GM21360 (cell line): ENCODE data around the gene SHC1.
"Not testable (repeated sequence)": the region's sequence is repeated elsewhere in the genome, so short reads cannot be mapped to it uniquely, and the experiment has no call there.

Source experiments
- ATAC-seq: cut with Tn5 transposase; IDR thresholded peaks from one replicate; pipeline ENCODE4 v1.9.1; 2021; ENCODE audit warnings: mild to moderate bottlenecking, moderate library complexity; ENCODE audit not compliant: unreplicated experiment

SHC1 gene

DNA sequence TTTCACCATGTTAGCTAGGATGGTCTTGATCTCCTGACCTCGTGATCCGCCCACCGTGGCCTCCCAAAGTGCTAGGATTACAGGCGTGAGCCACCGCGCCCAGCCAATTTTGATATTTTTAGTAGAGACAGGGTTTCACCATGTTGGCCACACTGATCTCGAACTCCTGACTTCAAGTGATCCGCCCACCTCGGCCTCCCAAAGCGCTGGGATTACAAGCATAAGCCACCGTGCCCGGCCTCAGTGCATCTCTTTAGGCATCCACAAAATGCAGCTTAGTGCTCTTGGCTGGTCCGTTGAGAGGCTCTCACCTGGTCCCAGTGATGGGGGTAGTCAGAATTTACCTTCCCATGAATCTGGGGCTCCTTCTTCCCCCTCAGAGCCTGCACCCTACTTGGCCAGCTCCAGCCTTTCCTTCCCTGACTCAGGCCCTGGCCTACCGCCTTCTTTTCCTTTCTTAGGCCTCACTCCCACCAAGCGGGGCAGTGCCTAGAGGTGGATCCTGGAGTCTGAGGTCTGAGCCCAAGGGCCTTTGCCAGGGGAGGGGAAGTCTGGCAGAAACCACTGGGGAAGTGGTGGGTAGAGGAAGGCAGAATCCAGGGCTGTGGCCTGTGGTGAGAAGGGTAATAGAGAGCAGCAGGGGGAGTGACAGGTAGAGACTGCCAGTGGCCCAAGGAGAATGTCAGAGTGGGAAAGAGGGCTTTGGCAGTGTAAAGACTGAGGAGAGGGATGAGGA, 26.6 kb upstream of the SHC1 start:
- ATAC-seq: no peak

DNA sequence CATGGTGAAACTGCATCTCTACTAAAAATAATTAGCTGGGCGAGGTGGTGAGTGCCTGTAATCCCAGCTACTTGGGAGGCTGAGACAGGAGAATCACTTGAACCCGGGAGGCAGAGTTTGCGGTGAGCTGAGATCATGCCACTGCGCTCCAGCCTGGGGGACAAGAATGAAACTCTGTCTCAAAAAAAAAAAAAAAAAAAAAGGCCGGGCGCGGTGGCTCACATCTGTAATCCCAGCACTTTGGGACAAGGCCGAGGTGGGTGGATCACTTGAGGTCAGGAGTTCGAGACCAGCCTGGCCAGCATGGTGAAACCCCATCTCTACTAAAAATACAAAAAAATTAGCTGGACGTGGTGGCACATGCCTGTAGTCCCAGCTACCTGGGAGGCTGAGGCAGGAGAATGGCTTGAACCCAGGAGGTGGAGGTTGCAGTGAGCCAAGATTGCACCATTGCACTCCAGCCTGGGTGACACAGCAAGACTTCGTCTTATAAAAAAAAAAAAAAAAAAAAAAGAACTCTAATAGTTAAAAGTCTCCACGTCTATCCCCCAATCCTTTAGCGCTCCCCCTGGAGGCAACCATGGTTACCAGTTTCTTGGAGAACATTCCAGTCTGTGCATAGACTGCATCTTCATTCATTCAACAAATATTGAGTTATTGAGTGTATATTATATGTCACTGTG, 24.9 kb upstream of the SHC1 start:
- not testable (repeated sequence) for ATAC-seq

DNA sequence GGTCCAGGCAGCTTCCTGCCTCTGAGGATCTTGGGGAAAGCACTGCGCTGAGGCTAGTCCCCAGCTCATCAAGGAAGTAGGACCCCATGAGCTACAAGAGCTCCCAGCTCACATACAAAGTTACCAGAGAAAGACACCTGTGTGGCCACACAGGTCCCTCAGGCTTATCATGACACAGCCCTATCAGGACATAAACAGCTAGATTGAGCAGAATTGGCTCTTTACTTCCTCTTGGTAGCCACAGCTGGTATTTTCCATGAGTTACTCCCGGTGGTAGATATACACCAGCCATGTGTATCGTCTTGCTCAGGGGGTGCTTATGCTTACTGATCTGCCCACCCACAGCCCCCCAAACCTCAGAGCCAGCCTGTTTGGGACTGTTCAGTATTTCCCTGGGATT, 24.0 kb upstream of the SHC1 start:
- no peak for ATAC-seq

DNA sequence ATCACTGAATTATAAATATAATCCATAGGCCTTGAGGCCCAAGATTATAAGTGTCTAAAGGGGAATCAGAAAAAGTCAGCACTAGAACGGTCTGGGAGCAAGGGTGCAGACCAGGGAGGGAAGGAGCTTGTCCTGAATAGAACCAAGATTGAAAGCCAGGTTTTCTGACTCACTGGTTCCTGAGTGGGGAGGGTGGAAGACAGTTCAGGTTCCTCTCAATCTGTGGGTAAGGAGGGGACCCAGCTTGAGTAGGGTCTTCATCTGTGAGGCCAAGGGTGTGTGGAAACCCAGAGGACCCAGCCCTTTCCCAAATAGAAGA, 23.7 kb upstream of the SHC1 start:
- ATAC-seq: no peak

DNA sequence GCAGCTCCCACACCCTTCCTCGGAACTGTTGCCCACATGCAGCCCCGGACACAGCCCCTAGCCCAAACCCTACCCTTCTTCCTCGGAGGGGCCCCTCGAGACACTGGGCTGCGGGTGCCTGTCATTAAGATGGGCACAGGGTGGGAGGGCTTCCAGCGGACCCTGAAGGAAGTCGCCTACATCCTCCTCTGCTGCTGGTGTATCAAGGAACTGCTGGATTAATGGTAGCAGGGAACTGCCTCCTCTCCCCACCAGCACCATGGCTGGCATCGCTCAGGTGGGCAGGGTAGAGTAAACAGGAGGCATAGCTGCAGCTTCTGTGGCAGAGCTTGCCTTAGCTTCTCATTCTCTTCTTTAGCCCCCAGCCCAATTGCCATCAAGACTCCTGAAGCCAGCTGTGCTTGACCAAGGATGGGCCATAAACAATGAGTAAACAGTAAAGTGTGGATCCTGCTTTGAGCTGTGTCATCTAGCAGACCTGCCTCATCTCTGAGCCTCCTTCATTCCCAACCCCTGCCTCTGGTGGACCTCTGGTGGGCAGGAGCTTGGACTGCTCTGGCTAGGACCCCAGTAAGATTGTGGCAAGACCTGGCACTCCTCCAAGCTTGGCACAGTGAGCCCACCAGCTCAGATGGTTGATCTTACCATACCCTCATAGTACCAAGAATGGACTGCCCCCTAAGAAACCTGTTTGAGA, 23.2 kb upstream of the SHC1 start, which contains the start of gene LENEP:
LENEP (plus strand) TSS at position 15 of the 697 bp plus-strand sequence; CDS start at position 37, 22 bp downstream.
- no peak for ATAC-seq

DNA sequence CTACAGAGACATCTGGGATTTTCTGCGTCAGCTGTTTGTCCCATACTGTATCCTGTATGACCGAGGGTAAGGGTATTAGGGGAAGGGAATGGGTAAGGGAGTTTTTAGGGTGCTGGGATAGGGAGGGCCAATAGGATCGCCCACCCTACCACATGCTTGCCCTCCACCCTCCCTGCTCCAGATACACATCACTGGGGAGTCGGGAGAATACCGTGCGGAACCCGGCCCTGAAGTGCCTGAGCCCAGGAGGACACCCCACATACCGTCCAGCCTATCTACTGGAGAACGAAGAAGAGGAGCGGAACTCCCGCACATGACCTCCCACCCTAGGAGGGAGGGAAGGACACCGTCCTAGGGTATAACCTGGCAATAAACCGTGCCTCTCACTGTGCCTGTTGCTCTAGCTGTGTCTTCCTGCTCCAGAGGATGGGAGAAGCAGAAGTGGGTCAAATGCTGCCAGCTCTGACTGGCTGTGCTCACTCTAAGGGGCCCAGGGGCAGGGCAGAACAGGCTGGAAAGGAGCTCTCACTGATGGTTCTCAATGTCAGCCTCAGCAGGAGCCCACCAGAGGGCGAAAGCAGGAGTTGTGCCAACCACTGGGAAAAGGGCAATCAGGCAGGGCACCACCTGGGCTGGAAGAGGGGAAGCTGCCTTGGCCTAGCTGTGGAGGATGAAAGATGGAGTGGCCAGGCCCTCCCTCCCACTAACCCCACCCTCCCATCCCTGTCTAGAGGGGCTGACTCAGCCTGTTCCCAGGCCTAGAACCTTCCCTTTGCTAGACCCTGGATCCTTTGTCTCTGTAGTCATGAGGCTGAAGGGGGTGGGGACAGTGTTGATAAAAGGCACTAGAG, 22.4 kb upstream of the SHC1 start:
- no peak for ATAC-seq

DNA sequence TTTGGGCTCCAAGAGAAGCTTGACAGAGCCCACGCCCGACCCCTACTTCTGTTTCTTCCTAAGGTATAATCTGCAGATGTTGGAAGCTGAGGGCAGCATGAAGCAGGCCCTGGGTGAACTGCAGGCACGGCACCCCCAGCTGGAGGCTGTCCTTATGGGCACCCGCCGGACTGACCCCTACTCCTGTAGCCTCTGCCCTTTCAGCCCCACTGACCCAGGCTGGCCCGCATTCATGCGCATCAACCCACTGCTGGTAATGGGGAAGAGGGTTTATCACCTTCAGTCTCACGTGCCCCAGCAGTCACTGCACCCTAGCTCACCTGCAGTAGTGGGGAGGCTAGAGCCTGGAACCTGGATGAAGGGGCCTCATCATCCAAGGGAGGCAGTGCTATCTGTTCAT, 19.7 kb upstream of the SHC1 start:
- ATAC-seq: no peak

DNA sequence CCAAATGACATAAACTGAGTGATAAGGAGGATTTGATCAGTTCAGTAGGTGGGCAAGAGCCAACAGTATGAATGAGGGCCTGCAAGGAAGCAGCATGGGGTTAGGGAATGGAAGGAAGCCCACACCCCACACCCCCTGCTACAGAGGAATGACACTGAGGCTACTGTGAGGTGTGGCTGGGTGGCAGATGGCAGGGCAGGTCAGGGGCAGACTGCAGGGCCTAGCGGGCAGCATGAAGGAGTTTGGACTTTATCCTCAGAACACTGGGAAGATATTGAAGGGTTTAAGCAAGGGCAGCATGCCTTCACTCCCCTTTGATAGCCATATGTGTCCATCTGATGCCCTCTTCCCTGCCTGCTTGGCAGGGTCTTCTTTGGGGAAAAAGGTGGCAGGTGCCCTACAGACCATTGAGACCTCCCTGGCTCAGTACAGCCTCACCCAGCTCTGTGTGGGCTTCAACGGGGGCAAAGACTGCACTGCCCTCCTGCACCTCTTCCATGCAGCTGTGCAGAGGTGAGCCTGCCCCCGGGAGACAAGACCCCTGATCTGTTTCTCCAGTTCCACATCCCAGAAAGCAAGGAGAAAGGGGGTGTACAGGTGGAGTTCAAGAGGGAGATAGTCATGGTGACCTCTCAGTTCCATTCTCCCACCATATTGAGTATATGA, 18.8 kb upstream of the SHC1 start:
- ATAC-seq: no peak

DNA sequence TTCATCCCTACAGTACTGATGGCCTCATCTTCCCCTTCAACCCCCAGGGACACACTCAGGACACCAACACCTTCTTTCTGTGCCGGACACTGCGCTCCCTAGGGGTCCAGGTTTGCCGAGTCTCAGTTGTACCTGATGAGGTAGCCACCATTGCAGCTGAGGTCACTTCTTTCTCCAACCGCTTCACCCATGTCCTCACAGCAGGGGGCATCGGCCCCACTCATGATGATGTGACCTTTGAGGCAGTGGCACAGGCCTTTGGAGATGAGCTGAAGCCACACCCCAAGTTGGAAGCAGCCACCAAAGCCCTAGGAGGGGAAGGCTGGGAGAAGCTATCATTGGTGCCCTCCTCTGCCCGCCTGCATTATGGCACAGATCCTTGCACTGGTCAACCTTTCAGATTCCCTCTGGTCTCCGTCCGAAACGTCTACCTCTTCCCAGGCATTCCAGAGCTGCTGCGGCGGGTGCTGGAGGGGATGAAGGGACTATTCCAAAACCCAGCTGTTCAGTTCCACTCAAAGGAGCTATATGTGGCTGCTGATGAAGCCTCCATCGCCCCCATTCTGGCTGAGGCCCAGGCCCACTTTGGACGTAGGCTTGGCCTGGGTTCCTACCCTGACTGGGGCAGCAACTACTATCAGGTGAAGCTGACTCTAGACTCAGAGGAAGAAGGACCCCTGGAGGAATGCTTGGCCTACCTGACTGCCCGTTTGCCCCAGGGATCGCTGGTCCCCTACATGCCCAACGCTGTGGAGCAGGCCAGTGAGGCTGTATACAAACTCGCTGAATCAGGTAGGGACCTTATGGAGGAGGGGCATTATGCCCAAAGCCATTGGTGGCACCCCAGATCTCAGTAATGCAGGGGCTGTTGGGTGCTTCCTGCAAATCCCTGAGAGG, 17.8 kb upstream of the SHC1 start:
- no peak for ATAC-seq

DNA sequence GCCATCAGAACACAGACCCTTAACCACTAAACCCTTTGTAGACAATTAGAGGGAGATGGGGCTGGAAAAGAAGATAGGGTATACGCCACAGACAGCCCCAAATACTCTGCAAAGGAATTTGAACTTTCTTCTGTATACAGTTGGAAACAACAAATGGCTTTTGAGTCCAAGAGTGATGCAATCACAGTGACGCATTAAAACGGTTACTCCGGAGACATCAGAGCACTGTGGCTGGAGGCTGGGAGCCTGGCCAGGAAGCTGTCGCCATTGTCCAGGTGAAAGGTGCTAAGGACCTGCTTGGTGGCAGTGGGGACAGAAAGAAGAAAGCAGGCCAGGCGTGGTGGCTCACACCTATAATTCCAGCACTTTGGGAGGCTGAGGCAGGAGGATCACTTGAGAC, 16.8 kb upstream of the SHC1 start:
- no peak for ATAC-seq

DNA sequence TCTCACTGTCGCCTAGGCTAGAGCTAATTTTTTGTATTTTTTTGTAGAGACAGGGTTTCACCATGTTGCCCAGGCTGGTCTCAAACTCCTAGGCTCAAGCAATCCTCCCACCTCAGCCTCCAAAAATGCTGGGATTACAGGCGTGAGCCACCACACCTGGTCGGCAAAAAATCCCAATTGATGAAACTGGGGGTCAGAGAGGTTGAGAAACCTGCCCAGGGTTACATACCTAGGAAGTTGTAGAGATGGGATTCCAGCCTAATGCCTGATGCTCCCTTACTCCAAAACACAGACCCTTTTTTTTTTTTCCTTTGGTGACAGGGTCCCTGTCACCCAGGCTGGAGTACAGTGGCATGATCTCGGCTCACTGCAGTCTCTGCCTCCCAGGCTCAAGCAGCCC, 16.2 kb upstream of the SHC1 start:
- not testable (repeated sequence) for ATAC-seq

DNA sequence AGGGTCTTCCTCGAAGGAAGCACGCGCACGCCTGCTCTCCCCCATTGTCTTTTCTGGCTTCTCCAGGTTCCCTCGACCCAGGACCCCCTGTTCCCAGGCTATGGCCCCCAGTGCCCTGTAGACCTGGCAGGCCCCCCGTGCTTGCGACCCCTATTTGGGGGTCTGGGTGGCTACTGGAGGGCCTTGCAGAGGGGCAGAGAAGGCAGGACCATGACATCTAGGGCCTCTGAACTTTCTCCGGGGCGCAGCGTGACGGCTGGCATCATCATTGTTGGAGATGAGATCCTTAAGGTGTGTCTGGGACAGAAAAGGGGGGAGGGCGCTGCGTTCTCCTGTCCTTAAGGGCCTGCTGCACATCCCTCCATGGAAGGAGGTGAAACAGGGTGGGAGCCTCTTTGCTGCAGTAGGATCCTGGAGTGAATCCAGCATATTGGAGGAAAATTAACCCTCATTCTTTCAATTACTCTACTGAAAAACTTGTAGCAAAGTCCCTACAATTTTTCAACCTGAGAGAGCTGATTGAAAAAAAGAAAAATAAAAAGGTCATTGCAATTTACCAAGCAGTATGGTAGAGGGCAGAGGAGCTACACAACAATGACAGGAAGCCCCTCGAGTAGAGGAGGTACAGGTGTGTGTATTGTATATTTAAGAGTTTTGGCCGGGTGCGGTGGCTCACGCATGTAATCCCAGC, 13.4 kb upstream of the SHC1 start:
- ATAC-seq: no peak

DNA sequence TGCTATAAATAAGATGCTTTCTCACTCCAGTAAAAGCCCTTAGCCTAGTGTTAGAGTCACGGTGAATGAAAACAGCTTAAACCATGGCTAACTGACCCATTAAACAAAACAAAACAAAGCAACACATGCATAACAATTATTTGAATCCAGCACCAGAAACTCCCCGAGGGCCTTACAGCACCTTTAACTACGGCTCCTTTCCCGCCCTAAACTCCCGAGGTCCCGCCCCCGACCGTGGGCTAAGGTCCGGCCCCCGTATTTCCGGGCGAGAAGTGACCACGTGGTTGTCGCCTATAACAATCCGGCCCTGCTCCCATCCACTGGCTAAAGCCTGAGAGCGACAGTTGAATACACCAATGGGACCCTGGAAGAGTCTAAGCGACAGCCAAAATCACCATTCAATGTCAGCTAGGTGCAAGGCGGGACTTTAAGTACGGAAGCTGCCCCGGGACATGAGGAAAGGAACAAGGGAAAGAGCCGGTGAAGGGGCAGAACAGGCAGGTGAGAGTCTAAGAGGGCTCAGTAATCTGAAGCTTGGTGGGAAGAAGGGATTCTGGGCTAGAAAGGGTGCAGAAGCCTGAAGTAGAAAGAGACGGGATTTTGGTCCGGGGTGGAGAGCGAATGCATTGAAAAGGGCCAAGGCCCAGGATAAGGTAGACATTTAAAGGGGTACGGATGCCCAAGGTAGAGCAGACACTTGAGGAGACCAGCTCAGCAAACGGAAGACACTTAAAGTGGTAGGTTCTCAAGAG, 12.5 kb upstream of the SHC1 start, which contains the start of gene FLAD1:
FLAD1 (plus strand) TSS at position 448 of the 752 bp plus-strand sequence. CDS start 351 bp downstream, outside the sequence.
- ATAC-seq: peak; percentile 92

DNA sequence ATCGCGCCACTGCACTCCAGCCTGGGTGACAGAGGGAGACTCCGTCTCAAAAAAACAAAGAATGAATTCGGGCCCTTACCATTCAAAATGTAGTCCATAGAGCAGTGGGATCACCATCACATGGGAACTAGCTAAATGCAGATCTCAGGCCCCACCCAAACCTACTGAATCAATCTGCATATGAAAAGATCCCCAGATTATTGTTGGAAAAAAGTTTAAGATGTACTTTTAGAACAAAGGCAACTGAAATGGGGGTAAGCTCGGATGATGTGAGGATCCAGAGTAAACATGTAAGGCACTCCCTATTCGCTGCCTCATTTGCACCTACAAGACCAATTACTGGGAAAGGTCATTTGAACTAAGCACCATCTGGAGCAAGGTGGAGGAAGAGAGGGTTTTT, 11.8 kb upstream of the SHC1 start:
- no peak for ATAC-seq

DNA sequence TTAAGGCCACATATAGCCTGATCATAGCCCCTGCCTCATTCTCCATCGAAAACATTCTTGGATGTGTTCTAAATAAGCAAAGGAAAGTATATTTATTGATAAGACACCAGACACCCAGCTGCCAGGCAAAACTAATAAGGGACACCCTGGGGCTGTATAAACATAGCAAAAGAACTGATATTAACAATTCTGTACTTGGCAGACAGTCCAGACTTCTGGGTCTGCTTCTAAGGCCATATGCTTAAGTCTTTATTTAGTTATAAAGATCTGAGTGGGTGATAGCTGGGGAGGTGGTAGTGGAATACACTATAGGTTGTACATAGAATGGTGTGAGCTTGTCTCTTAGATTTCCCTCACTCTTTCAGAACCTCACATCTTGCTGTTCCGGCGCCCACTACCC, 7.8 kb upstream of the SHC1 start:
- ATAC-seq: no peak

DNA sequence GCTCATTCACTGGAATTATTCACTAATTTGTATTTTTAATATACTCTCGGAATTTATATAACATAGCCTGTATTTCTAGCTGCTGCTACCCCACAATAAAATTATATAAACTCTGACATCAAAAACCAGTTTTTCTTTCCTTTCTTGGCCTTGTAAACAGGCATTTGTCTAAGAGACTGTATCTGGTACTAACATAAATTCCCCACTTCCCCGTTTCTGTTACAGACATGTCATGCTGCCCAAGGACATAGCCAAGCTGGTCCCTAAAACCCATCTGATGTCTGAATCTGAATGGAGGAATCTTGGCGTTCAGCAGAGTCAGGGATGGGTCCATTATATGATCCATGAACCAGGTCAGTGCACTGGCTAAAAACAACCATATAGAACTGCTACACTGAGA, 7.2 kb upstream of the SHC1 start:
- ATAC-seq: not testable (repeated sequence)

DNA sequence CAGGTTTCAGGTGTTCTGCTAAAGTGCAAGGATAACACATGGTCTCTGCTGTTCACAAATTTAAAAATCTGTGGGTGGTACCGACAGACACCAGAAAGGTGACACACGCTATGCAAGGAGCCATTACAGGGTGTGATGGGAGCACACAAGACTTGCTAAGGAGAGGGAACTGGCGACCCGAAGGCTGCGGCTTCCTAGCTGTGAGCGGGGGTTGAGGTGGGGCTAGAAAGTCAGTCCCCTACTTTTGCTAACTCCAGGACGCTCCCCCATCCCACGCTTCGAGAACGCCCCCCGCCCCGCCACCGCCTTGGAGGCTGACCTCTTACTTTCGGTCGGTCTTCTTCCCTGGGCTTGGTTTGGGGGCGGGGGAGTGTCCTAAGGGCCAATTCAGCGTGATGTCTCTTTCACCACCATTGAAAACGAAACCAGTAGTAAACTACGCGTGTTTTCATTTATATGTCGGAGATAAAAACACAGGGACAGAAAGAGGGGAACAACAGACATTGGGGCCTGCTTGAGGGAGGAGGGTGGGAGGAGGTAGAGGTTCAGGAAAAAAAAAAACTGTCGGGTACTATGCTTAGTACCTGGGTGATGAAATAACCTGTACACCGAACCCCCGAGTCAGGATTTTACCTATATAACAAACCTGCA, 5.0 kb upstream of the SHC1 start:
- no peak for ATAC-seq
